ENCODE data around the gene ABTB1.

DNA sequence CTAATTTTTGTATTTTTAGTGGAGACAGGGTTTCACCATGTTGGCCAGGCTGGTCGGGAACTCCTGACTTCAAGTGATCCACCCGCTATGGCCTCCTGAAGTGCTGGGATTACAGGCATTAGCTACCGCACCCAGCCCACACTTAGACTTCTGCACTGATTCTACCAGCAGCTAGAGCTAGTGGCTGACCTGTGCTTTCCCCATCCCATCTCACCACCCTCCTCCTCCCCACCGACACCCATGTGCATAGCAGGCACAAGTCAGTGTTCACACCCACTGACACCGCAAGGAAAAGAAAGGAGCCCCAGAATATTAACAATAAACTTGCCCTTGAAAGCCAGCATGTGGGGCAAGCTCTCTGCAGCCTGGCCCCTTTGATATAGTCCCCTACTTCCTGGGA lies 11.2 kb upstream of the ABTB1 start:
- TF ChIP-seq, protein P1, sequence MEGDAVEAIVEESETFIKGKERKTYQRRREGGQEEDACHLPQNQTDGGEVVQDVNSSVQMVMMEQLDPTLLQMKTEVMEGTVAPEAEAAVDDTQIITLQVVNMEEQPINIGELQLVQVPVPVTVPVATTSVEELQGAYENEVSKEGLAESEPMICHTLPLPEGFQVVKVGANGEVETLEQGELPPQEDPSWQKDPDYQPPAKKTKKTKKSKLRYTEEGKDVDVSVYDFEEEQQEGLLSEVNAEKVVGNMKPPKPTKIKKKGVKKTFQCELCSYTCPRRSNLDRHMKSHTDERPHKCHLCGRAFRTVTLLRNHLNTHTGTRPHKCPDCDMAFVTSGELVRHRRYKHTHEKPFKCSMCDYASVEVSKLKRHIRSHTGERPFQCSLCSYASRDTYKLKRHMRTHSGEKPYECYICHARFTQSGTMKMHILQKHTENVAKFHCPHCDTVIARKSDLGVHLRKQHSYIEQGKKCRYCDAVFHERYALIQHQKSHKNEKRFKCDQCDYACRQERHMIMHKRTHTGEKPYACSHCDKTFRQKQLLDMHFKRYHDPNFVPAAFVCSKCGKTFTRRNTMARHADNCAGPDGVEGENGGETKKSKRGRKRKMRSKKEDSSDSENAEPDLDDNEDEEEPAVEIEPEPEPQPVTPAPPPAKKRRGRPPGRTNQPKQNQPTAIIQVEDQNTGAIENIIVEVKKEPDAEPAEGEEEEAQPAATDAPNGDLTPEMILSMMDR (IDR thresholded peaks at IDR 0.05) = no peak
- no peak for TF ChIP-seq POLR2AphosphoS5 (IDR thresholded peaks at IDR 0.05; ENCODE audit: low read depth, low read length)
- TF ChIP-seq, protein P2, sequence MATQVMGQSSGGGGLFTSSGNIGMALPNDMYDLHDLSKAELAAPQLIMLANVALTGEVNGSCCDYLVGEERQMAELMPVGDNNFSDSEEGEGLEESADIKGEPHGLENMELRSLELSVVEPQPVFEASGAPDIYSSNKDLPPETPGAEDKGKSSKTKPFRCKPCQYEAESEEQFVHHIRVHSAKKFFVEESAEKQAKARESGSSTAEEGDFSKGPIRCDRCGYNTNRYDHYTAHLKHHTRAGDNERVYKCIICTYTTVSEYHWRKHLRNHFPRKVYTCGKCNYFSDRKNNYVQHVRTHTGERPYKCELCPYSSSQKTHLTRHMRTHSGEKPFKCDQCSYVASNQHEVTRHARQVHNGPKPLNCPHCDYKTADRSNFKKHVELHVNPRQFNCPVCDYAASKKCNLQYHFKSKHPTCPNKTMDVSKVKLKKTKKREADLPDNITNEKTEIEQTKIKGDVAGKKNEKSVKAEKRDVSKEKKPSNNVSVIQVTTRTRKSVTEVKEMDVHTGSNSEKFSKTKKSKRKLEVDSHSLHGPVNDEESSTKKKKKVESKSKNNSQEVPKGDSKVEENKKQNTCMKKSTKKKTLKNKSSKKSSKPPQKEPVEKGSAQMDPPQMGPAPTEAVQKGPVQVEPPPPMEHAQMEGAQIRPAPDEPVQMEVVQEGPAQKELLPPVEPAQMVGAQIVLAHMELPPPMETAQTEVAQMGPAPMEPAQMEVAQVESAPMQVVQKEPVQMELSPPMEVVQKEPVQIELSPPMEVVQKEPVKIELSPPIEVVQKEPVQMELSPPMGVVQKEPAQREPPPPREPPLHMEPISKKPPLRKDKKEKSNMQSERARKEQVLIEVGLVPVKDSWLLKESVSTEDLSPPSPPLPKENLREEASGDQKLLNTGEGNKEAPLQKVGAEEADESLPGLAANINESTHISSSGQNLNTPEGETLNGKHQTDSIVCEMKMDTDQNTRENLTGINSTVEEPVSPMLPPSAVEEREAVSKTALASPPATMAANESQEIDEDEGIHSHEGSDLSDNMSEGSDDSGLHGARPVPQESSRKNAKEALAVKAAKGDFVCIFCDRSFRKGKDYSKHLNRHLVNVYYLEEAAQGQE (IDR thresholded peaks at IDR 0.05; ENCODE audit: insufficient read depth in 1 of 2, low read depth in 2 of 2, low read length in 1 of 2) = no peak
- no peak for TF ChIP-seq SIN3A (IDR thresholded peaks at IDR 0.05; ENCODE audit: borderline replicate concordance, insufficient read depth, low read depth, low read length)
- TF ChIP-seq TCF7L2 (IDR thresholded peaks at IDR 0.05; ENCODE audit: low read depth, low read length) = no peak

Measured in Panc1 (cell line).